GM13976 (cell line): ENCODE data around the gene NABP1.

ENCODE experiments used
- DNase-seq: peaks from one replicate; pipeline ENCODE4 v3.0.0; 2012; ENCODE audit warnings: low spot score
- in situ Hi-C: fragments of 300-500 bp; cut with MboI; formaldehyde crosslinking; loops from one replicate; pipeline ENCODE4 v1.12.0; 2022; ENCODE audit warnings: low sequenced_read_pairs, mixed read lengths, inconsistent platforms; ENCODE audit not compliant: unreplicated experiment
- TF ChIP-seq, protein P1 (sequence below): IDR thresholded peaks from 2 replicates; pipeline ENCODE4 v1.5.1; 2012; ENCODE audit warnings: borderline replicate concordance, mild to moderate bottlenecking; ENCODE audit not compliant: insufficient read depth; ENCODE audit errors: extremely low read depth, missing control alignments, control extremely low read depth

Gene NABP1

DNA sequence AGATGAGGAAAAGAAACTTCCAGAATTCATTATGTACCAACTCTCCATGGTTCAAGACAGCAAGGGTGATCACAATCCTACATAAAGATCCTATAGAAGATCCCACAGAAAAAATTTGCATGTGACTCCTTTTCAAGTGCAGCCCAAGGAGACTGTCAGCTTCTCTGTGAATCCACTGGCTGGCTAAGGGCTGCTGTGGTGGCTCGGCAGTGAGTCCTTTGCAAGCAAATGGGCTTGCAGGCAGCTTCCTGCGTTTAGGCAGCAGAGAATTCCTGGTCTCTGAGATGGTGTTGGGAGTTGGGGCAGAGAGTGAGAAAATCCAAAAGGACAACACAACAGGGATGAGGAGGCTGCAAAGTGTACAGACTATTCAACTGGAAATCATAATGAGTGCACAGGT lies 43.4 kb downstream of the NABP1 start:
- TF ChIP-seq, protein P1, sequence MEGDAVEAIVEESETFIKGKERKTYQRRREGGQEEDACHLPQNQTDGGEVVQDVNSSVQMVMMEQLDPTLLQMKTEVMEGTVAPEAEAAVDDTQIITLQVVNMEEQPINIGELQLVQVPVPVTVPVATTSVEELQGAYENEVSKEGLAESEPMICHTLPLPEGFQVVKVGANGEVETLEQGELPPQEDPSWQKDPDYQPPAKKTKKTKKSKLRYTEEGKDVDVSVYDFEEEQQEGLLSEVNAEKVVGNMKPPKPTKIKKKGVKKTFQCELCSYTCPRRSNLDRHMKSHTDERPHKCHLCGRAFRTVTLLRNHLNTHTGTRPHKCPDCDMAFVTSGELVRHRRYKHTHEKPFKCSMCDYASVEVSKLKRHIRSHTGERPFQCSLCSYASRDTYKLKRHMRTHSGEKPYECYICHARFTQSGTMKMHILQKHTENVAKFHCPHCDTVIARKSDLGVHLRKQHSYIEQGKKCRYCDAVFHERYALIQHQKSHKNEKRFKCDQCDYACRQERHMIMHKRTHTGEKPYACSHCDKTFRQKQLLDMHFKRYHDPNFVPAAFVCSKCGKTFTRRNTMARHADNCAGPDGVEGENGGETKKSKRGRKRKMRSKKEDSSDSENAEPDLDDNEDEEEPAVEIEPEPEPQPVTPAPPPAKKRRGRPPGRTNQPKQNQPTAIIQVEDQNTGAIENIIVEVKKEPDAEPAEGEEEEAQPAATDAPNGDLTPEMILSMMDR, result no peak
- DNase-seq, result no peak
- in situ Hi-C loops, result no loop called here

DNA sequence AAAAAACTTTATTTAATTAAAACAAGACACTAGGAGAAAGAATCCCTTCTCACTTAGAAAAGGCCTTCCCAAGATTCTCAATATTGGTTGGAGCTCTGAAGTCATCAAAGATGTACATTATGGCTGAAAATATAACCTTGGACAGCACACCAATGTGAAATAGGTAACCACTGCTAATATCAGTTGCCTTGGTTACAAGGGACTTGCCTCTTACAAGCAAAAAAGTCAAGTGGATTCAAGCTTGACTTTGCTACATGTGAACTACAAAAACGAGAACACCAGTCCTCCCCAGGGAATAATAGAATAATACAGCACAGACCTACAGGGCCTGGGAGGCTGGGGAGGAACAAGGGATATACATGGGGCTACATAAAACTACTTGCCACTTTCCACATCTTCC lies 46.1 kb downstream of the NABP1 start:
- in situ Hi-C loops, result no loop called here
- DNase-seq, result no peak

DNA sequence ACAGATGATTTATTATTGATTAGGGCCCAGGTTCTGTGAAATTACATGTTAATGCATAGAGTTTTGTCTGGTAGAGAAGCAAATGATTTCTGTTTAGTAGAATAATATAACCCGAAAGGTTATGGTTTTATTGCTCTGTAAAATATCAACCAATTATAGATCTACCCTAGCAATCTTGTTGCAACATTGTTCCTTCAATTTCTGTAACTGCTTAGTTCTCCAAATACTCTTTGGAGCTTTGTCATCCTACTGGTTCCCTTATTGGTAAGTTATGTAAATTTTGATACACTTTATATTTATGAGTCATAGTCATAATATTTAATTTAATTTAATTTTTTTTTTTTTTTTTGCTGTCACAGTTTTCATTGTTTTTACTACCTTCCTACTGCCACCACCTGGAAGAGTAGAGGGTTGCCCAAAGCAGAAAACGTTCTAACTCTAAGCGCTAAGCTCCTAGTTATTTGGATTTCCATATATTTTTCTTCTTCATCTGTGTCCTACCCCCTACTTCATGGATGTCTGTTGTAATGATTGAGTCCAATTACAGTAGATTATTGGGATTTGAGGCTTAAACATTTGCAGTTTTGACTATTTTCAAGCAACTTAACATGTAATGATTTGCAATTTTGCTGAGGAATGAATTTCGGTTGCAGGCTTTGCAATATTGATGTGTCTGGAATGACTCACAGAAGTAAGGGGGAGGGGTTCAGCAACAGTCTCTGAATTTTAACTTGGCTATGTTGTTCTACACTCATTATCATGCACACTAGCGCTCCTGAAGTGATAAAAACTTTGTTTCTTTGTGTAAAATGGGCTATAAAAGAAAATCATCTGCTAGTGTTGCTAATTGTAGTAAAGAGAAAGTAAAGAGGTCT lies 51.1 kb downstream of the NABP1 start:
- DNase-seq, result no peak
- in situ Hi-C loops, result no loop called here
- TF ChIP-seq, protein P1, result no peak

More for the DNA sequence above, 46.1 kb downstream of the NABP1 start:
- TF ChIP-seq, protein P1, result no peak

DNA sequence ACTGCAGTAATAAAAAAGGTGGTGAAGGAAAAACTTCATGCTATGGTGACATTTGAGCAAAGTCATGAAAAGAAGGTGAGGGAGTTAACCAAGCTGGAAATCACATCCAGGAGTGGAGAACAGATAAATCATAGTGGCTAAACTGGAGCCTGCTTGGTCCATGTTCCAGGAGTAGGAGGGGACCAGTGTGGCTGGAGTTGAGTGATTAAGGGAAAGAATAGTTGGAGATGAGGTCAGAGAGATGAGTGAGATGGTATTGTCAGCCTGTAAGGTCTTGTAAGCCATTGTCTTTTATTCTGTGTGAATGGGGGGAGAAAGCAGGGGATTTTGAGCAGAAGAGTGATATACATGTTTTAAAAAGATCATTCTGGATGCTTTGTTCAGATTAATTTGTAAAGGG lies 52.3 kb downstream of the NABP1 start:
- in situ Hi-C loops, result no loop called here
- no peak for DNase-seq
- TF ChIP-seq, protein P1, result no peak
